NCI-H345 treated with DMSO at 0.1 percent for 48 hours (cell line): ENCODE results near the gene NHLRC4.

Experiments
- DNase-seq: peaks from one replicate; lab custom pipeline; 2025; ENCODE audit not compliant: unreplicated experiment; lab: John Stamatoyannopoulos, UW

NHLRC4 gene

GRCh38 chr16:565419-566330 is 1.1 kb upstream of the NHLRC4 start:
- DNase-seq: no peak

DNA sequence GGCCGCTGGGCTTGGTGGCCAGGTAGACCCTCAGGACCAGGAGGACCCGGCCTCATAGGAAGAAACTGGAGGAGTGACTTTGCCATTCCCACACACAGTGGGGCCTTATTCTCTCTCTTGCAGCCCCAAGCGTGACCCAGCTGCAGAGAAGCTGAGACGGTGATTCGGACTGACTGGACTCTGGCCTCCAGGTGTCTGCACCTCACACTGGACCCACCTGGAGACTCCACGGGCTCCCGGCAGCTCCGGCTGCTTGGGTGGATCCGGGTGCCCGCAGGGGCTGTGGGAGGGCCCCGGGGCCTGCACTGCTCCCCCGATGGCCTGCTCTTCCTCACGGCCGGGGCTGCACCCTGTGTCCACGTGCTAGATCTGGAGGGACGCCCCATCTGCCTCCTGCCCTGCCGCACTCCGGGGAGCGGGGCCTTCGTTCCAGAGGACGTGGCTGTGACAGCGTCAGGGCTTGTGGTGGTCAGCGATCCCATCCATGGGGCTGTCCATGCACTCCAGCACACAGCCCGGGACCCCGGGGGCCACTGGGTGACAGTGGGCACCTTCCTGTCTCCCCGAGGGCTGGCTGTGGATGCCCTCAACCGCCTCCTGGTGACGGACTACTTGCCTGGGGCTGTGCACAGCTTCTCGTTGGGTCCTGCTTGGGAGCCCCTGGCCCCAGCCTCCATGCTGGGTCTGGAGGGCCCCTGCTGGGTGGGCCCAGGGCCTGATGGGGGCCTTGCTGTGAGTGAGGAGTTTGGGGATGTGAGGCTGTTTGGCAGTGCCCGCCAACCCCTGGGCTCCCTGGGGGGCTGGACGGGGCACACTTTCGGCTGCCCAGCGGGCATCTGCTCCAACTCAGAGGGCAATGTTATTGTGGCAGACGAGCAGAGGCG is 810 bp downstream of the NHLRC4 start:
- no peak for DNase-seq

DNA sequence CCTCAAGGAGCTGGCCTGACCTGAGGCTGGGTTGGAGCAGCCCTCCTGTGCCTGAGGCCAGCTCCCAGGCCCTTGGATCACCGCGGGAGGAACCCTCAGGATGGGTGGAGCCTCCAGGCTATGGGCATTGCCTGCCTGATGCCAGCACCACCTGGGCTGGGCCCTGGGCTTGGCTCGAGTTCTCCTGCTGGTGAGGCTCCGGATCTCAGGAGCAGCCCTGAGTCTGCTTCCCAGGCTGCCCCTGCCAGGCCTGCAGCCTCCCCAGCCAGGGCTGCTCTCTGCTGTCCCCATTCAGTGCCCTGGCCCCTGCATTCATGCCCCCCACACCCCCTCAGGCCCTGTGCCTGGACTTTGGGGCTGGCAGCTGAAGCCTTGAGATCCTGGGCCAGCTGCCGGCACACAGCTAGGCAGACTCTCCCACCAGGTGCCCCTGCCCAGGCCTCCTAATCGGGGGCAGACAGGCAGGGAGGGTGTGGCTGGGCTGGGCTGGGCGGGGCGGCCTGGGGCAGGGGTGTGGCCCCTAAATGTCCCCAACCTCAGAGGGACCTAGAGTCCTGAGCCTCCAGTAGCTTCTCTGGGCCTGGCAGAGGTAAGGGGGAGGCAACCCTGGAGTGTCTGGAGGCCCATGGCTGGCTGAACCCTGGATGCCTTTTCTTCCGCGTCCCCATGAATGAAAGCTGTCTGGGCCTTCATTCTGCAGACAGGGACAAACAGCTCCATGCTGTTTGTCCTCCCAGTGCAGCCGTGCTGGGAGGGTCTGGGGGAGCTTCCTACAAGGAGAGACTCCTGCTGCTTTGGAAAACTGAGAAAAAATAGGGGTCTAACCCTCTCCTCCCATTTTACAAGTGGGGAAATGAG is 1.8 kb downstream of the NHLRC4 start:
- no peak for DNase-seq

DNA sequence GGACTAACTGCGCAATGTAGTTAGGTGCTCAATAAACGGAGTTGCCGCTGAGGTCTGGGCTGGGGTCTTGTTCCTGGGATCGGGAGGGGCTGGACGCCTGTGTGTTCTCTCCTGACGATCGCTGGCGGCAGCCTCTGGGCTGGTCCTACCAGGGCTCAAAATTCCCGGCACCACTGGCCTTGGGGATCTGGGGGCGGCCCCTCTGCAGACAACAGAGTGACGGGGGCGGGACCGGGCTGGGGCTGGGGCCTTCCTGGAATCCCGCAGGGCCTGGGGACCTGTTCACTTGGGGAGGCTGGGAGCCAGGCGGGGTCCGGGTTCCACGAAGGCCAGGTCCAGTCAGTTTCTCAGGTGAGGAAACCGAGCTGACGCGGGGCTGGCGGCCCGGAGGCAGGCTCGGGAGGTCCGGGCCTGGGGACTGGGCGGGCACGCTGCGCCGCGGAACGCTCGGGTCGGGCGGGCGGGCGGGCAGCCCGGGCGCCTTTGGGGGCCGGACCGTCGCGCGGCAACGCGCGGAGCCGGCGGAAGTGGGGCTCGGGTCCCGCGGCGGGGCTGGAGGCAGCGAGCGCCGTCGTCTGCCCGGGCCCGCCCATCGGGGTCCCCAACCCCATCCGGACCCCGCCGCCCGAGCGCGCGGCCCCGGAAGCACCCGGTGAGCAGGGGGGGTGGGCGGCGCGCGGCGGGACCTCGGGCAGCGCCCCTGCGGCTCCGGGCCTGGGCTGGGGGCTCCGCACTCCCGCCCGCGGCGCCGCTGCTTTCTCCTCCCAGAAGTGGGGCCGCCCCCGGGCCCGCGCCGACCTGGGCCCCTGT is 2.8 kb downstream of the NHLRC4 start, which contains the start of gene PIGQ:
Gene PIGQ, plus strand, starts transcription at position 524 of the 810 bp plus-strand sequence. CDS start 4,107 bp downstream, outside the sequence.
- DNase-seq: peak; percentile 46

DNA sequence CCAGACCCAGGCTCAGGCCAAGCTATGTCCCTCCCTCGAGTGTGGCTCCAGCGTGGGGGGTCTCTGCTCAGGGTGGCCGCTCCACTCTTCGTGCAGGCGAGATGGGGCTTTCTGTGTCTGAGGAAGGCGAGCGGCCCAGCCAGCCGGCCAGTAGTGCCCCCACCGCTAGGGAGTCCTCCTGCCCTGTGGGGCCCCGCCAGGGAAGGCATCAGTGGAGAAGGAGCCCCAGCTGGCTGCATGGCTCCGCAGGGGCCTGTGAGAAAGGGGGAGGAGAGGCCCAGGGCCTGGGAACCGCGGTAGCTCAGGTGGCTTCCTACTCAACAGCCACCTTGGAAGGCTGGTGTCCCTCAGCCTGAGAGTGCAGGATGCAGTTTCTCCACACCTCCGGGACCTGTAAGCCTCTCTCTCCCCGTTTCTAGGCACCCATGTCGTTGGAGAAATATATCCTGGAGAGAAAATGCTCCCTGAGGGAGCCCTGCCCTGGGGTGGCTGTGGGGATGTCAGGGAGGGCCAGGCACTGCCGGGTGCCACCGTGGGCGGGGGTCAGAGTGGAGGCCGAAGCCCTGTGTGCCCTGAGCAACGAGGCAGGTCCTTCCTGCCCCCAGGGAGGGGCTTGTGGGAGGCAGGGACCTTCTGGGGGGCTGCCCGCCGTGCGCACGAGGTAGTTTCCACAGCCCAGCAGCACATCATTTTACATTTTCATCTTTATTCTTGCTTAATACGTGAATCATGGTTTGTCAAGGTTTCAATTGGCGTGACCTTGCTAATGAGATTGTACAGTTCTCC is 6.3 kb downstream of the NHLRC4 start:
- no peak for DNase-seq

- no peak for DNase-seq
These were observed 7.4 kb downstream of the NHLRC4 start for GRCh38 chr16:574021-574760.

GRCh38 chr16:575354-576196 is 8.8 kb downstream of the NHLRC4 start:
- DNase-seq: no peak

DNA sequence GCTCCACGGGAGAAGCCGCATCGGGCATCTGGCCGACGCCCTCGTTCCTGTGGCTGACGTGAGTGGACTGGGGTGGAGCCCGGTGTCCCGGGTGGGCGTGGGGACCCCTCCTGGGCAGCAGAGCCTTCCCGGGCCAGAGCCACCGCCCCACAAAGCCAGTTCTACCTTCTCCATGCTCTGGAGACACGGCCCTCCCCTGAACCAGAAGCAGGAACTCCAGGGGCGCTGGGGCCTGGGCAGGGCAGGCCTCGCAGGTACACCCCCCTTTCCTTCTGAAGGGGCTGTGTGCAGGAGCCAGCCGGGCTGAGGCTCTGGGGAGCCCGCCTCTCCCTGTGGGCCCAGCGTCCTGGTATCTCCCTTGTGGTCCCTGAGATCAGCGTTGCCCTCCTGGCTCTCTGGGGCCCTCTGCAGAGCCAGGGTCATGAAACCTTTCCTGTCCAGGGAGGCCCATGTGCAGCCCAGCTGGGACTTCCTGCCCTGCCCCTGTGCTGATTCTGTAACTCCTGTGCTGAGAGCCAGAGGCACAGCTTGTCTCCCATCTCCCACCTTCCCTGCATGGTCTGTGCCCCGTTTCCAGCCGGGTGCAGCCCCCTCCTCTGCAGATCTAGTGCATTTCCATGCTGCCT is 9.5 kb downstream of the NHLRC4 start:
- DNase-seq: no peak

DNA sequence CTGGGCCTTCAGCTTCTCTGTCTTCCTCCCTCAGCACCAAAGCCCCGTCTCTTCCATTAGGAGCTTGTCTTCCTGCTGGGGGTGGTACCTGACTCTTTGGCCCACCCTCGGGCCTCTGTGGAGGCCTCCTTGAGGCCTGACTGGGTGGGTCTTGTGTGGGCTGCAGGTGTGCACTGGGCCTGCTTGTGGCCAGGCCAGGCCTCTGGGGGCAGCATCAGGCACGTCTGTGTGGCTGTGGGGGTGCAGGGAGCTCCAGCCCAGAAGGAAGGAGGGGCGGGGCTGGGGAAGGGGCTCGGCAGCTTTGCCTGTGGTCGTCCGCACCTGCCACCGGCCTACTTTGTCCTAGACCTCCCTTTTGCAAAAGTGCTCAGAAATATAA is 10.0 kb downstream of the NHLRC4 start:
- no peak for DNase-seq

- DNase-seq: no peak
These were observed 11.0 kb downstream of the NHLRC4 start for GRCh38 chr16:577796-578195.

DNA sequence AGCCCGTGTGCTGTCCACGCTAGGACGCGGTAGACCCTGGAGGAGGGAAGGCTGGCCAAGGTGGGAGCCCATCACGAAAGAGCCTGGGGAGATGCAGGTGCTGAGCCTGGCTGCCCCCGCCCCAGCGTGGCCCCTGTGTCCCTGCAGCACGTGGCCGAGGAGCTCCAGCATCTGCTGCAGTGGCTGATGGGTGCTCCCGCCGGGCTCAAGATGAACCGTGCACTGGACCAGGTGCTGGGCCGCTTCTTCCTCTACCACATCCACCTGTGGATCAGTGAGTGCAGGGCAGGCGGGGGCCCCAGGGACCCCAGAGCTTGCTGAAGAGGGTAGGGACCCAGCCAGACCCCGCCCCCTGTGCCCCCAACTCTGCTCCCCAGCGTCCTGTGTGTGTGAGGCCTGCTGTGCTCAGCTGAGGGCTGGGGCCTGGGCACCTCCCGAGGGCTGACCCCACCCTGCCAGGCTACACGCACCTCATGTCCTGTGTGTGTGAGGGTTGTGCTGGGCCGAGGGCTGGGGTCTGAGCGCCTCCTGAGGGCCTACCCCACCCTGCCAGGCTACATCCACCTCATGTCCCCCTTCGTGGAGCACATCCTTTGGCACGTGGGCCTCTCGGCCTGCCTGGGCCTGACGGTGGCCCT is 11.5 kb downstream of the NHLRC4 start:
- DNase-seq: no peak

DNA sequence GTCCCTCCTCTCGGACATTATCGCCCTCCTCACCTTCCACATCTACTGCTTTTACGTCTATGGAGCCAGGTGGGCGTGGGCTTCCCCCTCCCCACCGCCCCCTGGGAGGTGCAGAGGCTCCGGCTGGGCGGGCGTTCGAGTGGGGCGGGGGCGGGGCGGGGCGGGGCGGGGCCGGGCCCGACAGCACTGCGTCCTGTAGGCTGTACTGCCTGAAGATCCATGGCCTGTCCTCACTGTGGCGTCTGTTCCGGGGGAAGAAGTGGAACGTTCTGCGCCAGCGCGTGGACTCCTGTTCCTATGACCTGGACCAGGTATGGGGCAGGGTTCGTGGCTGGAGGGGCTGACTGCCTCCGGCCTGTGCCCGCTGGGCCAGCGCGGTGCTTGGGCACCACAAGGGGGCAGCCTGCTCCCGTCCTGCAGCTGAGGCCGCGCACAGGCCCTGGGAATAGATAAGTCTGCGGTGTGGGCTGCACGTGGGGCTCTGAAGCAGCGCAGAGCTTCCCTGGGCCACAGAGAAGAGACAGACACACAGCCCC is 12.1 kb downstream of the NHLRC4 start:
- no peak for DNase-seq

DNA sequence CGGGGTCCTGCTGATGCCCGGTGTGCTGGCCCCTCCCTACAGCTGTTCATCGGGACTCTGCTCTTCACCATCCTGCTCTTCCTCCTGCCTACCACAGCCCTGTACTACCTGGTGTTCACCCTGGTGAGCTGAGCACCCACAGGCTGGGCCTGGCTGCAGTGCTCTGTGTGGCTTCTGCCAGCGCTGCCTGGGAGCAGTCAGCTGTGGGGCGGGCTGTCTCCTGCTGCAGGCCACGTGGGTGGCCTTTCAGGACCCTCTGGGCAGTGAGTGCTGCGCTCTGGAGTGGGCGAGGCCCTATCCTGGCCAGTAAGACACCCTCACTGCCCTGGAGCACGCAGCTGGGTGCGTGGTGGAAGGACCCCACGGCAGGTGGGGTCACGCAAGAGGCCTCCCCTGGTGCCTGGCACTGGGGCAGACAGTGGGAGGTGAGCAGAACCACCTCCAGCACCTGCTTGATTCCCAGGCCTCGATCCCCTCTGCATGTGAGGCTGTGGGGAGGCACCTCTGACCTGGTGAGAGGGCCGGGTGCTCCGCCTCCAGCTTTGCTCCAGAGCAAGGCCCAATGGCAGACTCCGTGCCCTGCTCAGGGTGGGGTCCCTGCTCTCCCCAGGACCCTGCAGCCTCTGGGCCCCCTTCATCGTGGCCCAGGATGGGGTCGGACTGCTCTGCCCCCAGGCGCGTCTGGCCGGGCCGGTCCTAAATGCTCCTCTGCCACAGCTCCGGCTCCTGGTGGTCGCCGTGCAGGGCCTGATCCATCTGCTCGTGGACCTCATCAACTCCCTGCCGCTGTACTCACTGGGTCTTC is 13.5 kb downstream of the NHLRC4 start:
- no peak for DNase-seq

DNA sequence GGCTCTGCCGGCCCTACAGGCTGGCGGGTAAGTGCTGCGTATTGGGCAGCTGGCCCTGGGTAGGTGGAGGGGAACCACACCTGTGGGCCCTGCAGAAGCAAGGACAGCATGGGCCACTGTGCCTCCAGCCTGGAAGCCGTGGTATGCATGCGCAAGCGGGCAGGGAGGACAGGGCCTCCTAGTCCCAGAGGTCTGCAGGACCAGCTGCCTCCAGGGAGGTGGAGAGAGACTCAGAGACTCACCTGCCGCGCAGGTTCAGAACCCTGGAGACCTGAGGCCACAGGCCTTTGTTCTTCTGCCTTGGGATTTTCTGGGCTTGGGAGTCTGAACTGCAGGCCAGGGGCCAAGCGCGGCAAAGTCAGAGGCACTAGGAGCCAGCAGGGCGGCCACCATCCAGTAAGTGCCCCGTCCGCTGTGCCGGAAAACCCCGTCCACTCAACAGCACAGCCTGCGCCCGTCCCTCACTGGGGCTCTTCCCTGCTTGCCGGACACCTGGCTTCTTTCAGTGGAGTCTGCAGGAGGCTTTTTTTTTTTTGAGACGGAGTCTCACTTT is 14.2 kb downstream of the NHLRC4 start:
- DNase-seq: no peak

DNA sequence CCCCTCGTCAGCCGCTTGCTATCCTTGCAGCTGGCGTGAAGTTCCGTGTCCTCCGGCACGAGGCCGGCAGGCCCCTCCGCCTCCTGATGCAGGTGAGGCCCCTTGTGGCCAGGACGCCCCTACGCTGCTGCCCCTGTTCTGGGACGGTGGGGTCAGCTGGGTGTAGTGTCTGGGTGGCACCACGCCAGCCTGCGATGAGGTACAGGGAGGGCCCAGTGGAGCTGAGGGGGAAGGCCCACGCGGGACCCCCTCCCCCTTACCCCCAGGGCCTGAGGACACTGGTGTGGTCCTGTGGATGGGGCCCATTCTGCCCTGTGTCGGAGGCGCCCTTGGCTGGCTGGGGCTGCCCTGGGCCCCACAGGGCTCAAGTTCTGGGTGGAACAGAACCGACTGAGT is 15.4 kb downstream of the NHLRC4 start:
- DNase-seq: no peak
